Activated naive CD4-positive, alpha-beta T cell treated with anti-CD3 and anti-CD28 coated beads for 36 hours (primary cell): ENCODE data around the gene SAMD15. TPM values are rescaled to one million over a fixed set of nuclear protein-coding genes. Genes with fewer than 3 reads are reported as not detected.
"Not testable (repeated sequence)": the region's sequence is repeated elsewhere in the genome, so short reads cannot be mapped to it uniquely, and the experiment has no call there.

Experiments
- CTCF ChIA-PET: fragments of 350-600 bp; sonication (Branson Sonifier 250); formaldehyde crosslinking; loops from one replicate; lab custom pipeline; 2021; ENCODE audit warnings: antibody characterized with exemption; lab: Charles Lee
- DNase-seq: peaks from one replicate; pipeline ENCODE4 v3.0.0-alpha.2; 2020
- H3K27ac Mint-ChIP-seq: one replicate; pipeline ENCODE4 v1.8.0; 2021; ENCODE audit warnings: mild to moderate bottlenecking, mixed read lengths
- H3K27me3 Mint-ChIP-seq: one replicate; pipeline ENCODE4 v1.8.0; 2021; ENCODE audit warnings: low read depth, mixed read lengths
- H3K36me3 Mint-ChIP-seq: one replicate; pipeline ENCODE4 v1.8.0; 2021; ENCODE audit warnings: low read depth, mixed read lengths
- H3K4me1 Mint-ChIP-seq: one replicate; pipeline ENCODE4 v1.8.0; 2021; ENCODE audit warnings: low read depth, mixed read lengths
- H3K4me3 Mint-ChIP-seq: one replicate; pipeline ENCODE4 v1.8.0; 2021; ENCODE audit warnings: mild to moderate bottlenecking, moderate library complexity, mixed read lengths
- H3K9me3 Mint-ChIP-seq: one replicate; pipeline ENCODE4 v1.8.0; 2021; ENCODE audit warnings: mixed read lengths
- intact Hi-C: fragments of 100-400 bp; cut with micrococcal nuclease; formaldehyde crosslinking; loops from one replicate; pipeline ENCODE4 v1.15.1; 2023
- total RNA-seq, 2 experiments: library from RNA; stranded (reverse); gene quantifications; one replicate each; pipeline ENCODE4 v1.2.3, GENCODE V29; 2021

Gene SAMD15
- total RNA-seq, 2 experiments from 2014 or later: 0.10 TPM; not detected in 1

DNA sequence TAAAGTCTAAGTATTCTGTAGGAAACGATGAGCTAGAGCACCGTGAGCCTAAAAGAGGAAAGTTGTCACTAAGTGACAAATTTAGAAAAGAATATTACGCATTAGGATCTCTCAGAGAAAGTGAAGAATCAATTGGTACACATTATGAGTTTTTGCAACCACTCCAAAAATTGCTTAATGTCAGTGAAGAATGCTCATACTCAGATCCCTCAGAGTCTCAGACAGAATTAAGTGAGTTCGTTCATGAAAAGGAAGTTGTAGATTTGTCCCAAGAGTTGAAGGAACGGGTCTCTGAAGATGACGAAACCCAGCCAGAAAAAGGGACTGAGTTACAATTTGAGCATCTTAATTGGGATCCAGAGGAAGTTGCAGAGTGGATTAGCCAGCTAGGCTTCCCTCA is 1.5 kb downstream of the SAMD15 start:
- intact Hi-C loops: loop anchor here (5.0 kb wide), 2 partner anchors 76 to 1226 kb away; partner anchors contain the start of gene GPATCH2L
- Mint-ChIP-seq H3K4me1 (peaks cover 22% of the 10 kb centered on the region), H3K9me3 (peaks cover 2% of the 10 kb centered on the region), H3K4me3 (no peak overlapping the region), H3K27me3 (no peaks in the 10 kb centered on the region), H3K36me3 (peaks cover 10% of the 10 kb centered on the region), H3K27ac (no peak overlapping the region)
- DNase-seq: no peak
- CTCF ChIA-PET: no interaction called here

DNA sequence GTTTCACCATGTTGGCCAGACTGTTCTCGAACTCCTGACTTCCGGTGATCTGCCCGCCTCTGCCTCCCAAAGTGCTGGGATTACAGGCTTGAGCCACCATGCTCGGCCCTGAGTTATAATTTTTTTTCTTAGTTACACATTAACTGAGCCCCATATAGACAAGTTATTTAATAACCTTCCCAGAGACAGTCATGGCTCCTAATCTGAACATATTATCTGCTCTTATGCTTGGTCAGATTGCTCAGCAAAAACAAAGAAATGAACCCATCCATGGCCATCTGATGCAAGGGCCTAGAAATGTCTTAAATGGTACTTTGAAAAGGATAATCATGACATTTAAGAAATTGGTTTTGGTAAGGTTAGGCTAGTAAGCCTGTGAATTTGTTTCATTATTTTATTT is 13.0 kb downstream of the SAMD15 start:
- H3K4me3 Mint-ChIP-seq: no peak overlapping the region
- no peaks in the 10 kb centered on the region for H3K4me1 Mint-ChIP-seq
- H3K27ac Mint-ChIP-seq: no peak overlapping the region
- H3K27me3 Mint-ChIP-seq: no peaks in the 10 kb centered on the region
- DNase-seq: no peak
- H3K36me3 Mint-ChIP-seq: no peaks in the 10 kb centered on the region
- intact Hi-C loops: no loop called here
- CTCF ChIA-PET: interaction anchor here (0.6 kb wide), 1 partner anchor 28 kb away, joined by 3 read pairs; no protein-coding TSS in a partner anchor
- no peaks in the 10 kb centered on the region for H3K9me3 Mint-ChIP-seq

DNA sequence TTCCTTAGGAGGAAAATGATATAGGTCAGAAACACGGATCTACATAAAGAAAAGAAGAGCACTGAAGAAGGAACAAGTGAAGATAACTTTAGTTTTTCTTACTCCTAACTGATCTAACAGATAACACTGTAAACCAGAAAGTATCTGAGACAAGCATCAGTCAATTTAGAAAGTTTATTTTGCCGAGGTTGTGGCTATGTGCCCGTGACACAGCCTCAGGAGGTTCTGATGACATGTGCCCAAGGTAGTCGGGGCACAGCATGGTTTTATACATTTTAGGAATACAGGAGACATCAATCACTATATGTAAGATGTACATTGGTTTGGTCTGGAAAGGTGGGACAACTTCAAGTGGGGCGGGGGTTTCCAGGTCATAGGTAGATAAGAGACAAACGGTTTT is 23.0 kb downstream of the SAMD15 start:
- H3K4me1 Mint-ChIP-seq: no peaks in the 10 kb centered on the region
- no peak overlapping the region for H3K4me3 Mint-ChIP-seq
- intact Hi-C loops: no loop called here
- peaks cover 1% of the 10 kb centered on the region for H3K9me3 Mint-ChIP-seq
- no peak overlapping the region for H3K27ac Mint-ChIP-seq
- peaks cover 3% of the 10 kb centered on the region for H3K36me3 Mint-ChIP-seq
- CTCF ChIA-PET: no interaction called here
- no peaks in the 10 kb centered on the region for H3K27me3 Mint-ChIP-seq
- no peak for DNase-seq

GRCh38 chr14:77403768-77404167 is 26.6 kb downstream of the SAMD15 start:
- intact Hi-C loops: no loop called here
- CTCF ChIA-PET: no interaction called here
- Mint-ChIP-seq H3K36me3 (no peaks in the 10 kb centered on the region), H3K9me3 (no peaks in the 10 kb centered on the region), H3K4me1 (peaks cover 9% of the 10 kb centered on the region), H3K27ac (no peak overlapping the region), H3K27me3 (no peaks in the 10 kb centered on the region), H3K4me3 (no peak overlapping the region)
- DNase-seq: no peak

GRCh38 chr14:77406086-77406485 is 28.9 kb downstream of the SAMD15 start:
- Mint-ChIP-seq H3K27ac (no peak overlapping the region), H3K9me3 (no peaks in the 10 kb centered on the region), H3K36me3 (no peaks in the 10 kb centered on the region), H3K4me3 (no peak overlapping the region), H3K27me3 (no peaks in the 10 kb centered on the region), H3K4me1 (peaks cover 9% of the 10 kb centered on the region)
- intact Hi-C loops: no loop called here
- CTCF ChIA-PET: interaction anchor here (2.1 kb wide), 1 partner anchor 90 kb away, joined by 8 read pairs; no protein-coding TSS in a partner anchor
- no peak for DNase-seq

GRCh38 chr14:77406718-77407117 is 29.5 kb downstream of the SAMD15 start:
- H3K36me3 Mint-ChIP-seq: no peaks in the 10 kb centered on the region
- no peak for DNase-seq
- intact Hi-C loops: no loop called here
- H3K4me3 Mint-ChIP-seq: no peak overlapping the region
- no peaks in the 10 kb centered on the region for H3K27me3 Mint-ChIP-seq
- H3K9me3 Mint-ChIP-seq: no peaks in the 10 kb centered on the region
- CTCF ChIA-PET: interaction anchor here (1.1 kb wide), 1 partner anchor 145 kb away, joined by 5 read pairs; no protein-coding TSS in a partner anchor
- H3K27ac Mint-ChIP-seq: no peak overlapping the region
- peaks cover 9% of the 10 kb centered on the region for H3K4me1 Mint-ChIP-seq

GRCh38 chr14:77407158-77407557 is 30.0 kb downstream of the SAMD15 start:
- intact Hi-C loops: no loop called here
- CTCF ChIA-PET: interaction anchor here (0.6 to 1.1 kb wide), 2 partner anchors 60 to 145 kb away, joined by 3 to 5 read pairs; no protein-coding TSS in a partner anchor
- H3K27me3 Mint-ChIP-seq: no peaks in the 10 kb centered on the region
- no peak overlapping the region for H3K4me3 Mint-ChIP-seq
- H3K36me3 Mint-ChIP-seq: no peaks in the 10 kb centered on the region
- no peaks in the 10 kb centered on the region for H3K9me3 Mint-ChIP-seq
- H3K4me1 Mint-ChIP-seq: peaks cover 9% of the 10 kb centered on the region
- H3K27ac Mint-ChIP-seq: peak overlapping the region; percentile 14
- DNase-seq: no peak

- Mint-ChIP-seq H3K36me3 (no peaks in the 10 kb centered on the region), H3K27me3 (no peaks in the 10 kb centered on the region), H3K27ac (no peak overlapping the region), H3K9me3 (no peaks in the 10 kb centered on the region), H3K4me3 (no peak overlapping the region), H3K4me1 (peaks cover 9% of the 10 kb centered on the region)
- peak; percentile 7 for DNase-seq
- intact Hi-C loops: no loop called here
- CTCF ChIA-PET: no interaction called here
Measured at GRCh38 chr14:77409131-77409533, 32.0 kb downstream of the SAMD15 start.

DNA sequence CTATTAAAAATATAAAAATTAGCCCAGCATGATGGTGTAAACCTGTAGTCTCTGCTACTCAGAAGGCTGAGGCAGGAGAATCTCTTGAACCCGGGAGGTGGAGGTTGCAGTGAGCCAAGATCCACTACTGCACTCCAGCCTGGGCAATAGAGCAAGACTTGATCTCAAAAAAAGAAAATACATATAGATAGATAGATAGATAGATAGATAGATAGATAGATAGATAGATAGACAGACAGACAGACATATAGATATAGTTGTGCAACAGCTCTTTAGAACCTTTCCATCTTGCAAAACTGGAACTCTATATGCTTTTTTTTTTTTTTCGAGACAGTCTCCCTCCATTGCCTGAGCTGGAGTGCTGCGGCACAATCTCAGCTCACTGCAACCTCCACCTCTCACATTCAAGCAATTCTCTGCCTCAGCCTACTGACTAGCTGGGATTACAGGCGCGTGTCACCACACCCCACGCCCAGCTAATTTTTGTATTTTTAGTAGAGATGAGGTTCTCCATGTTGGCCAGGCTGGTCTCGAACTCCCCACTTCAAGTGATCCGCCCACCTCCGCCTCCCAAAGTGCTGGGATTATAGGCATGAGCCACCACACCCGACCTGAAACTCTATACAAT is 38.3 kb downstream of the SAMD15 start:
- intact Hi-C loops, H3K27ac Mint-ChIP-seq, H3K36me3 Mint-ChIP-seq, DNase-seq, H3K4me3 Mint-ChIP-seq, H3K27me3 Mint-ChIP-seq, H3K4me1 Mint-ChIP-seq: not testable (repeated sequence)
- H3K9me3 Mint-ChIP-seq: peaks cover 17% of the 10 kb centered on the region
- CTCF ChIA-PET: interaction anchor here (0.7 kb wide), 1 partner anchor 51 kb away, joined by 5 read pairs; no protein-coding TSS in a partner anchor

DNA sequence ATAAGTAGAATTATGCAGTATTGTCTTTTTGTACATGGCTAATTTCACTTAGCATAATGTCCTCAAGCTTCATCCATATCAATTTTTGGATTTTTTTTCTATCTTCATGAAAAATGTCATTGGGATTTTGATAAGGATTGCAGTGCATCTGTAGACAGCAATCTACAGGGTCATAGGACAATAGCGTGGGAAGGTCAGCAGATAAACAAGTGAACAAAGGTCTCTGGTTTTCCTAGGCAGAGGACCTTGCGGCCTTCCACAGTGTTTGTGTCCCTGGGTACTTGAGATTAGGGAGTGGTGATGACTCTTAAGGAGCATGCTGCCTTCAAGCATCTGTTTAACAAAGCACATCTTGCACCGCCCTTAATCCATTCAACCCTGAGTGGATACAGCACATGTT is 38.9 kb downstream of the SAMD15 start:
- intact Hi-C loops, H3K27me3 Mint-ChIP-seq, H3K4me1 Mint-ChIP-seq, H3K27ac Mint-ChIP-seq, H3K36me3 Mint-ChIP-seq, H3K4me3 Mint-ChIP-seq, DNase-seq: not testable (repeated sequence)
- CTCF ChIA-PET: interaction anchor here (0.7 kb wide), 1 partner anchor 51 kb away, joined by 5 read pairs; no protein-coding TSS in a partner anchor
- peaks cover 17% of the 10 kb centered on the region for H3K9me3 Mint-ChIP-seq

DNA sequence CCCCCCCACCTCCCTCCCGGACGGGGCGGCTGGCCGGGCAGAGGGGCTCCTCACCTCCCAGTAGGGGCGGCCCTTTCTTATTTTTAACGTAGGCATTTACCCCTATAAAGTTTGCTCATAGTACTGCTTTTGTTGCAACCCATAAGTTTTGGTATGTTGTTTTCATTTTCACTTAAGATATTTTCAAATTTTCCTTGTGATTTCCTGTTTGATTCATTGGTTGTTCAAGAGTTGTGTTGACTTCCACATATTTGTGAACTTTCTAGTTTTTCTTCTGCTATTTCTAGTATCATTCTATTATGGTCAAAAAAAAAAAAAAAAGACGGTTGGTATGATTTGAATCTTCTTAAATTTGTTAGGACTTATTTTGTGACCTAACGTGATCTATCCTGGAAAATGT is 39.7 kb downstream of the SAMD15 start:
- peaks cover 13% of the 10 kb centered on the region for H3K36me3 Mint-ChIP-seq
- intact Hi-C loops: no loop called here
- CTCF ChIA-PET: no interaction called here
- no peak overlapping the region for H3K27ac Mint-ChIP-seq
- H3K27me3 Mint-ChIP-seq: no peaks in the 10 kb centered on the region
- H3K9me3 Mint-ChIP-seq: peaks cover 17% of the 10 kb centered on the region
- no peak for DNase-seq
- H3K4me3 Mint-ChIP-seq: no peak overlapping the region
- no peaks in the 10 kb centered on the region for H3K4me1 Mint-ChIP-seq

DNA sequence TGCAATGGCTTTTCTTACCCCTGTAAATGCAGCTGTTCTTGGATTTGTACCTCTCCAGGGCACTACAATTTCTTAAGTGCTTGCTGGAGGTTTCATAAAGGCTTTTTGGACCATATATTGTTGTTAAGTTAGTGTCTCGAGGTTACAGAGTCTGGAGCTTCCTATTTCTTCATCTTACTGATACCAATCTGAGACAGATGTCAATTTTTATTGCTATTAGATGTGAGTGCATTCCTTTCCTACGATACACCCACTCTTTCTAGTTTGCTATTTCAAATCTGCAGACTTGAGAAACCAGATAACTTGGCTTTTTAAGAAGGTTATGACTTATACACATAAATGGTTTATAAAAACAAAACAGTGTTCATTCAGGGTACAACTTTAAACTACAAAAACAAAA is 44.0 kb downstream of the SAMD15 start:
- DNase-seq: no peak
- intact Hi-C loops: no loop called here
- Mint-ChIP-seq H3K4me1 (no peaks in the 10 kb centered on the region), H3K9me3 (peaks cover 22% of the 10 kb centered on the region), H3K4me3 (no peak overlapping the region), H3K36me3 (peaks cover 44% of the 10 kb centered on the region), H3K27ac (no peak overlapping the region), H3K27me3 (no peaks in the 10 kb centered on the region)
- CTCF ChIA-PET: no interaction called here

DNA sequence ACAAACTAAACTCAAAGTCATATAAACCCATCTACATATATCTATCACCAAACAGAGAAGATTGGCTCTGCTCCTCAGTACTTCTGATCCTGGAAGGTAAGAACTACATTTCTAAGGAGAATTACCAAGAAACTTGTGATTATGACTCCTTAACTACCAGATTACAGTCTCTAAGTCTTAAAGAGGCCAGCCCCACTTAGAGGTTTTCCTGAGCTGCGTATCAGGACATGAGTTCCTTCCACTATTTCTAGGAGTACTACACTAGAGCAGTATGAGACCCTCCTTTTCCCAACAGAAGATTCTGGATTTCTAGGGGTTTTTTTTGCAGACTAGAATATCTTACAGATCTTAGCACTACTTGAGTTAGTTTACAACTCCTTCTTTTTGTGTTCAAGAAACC is 46.2 kb downstream of the SAMD15 start, which contains the start of gene NOXRED1:
Gene NOXRED1, minus strand, starts transcription at position 101 of the 400 bp plus-strand sequence. CDS start 634 bp downstream, outside the sequence.
- Mint-ChIP-seq H3K9me3 (peaks cover 16% of the 10 kb centered on the region), H3K4me3 (no peak within 1 kb of the TSS), H3K27ac (no peak within 1 kb of the TSS), H3K4me1 (no peaks in the 10 kb centered on the region), H3K27me3 (no peaks in the 10 kb centered on the region), H3K36me3 (peaks cover 63% of the 10 kb centered on the region)
- no peak for DNase-seq
- CTCF ChIA-PET: interaction anchor here (0.6 kb wide), 1 partner anchor 20 kb away, joined by 3 read pairs; no protein-coding TSS in a partner anchor
- intact Hi-C loops: no loop called here
